IMR-90 (cell line): ENCODE measurements around the gene MGST1. TPM values are rescaled to one million over a fixed set of nuclear protein-coding genes. Genes with fewer than 3 reads are reported as not detected.

Source experiments
- ATAC-seq: fragments of 200-7000 bp; cut with Tn5 transposase; 2 replicates; pipeline ENCODE4 v1.9.1; 2020; ENCODE audit warnings: low read depth, mild to moderate bottlenecking, moderate library complexity
- BruUV-seq: library from RNA; stranded (reverse); fragments of 400-500 nt; replicated peaks from 2 replicates; lab custom pipeline; 2021; lab: Mats Ljungman, UMichigan
- CTCF ChIA-PET: fragments of 300-600 bp; formaldehyde crosslinking; extraction: SDS; loops from one replicate; lab custom pipeline; 2021; ENCODE audit warnings: antibody characterized with exemption; lab: Yijun Ruan, JAX
- POLR2A ChIA-PET: fragments of 300-600 bp; sonication (Branson Sonifier 250); formaldehyde crosslinking; loops from one replicate; lab custom pipeline; 2022; ENCODE audit warnings: antibody characterized with exemption; ENCODE audit not compliant: unreplicated experiment; lab: Charles Lee
- DNase-seq: peaks from one replicate; pipeline ENCODE4 v3.0.0; 2013
- H2AFZ ChIP-seq: replicated peaks from 2 replicates; pipeline ENCODE3; 2013; ENCODE audit warnings: low read length, mild to moderate bottlenecking; ENCODE audit not compliant: poor library complexity
- H2AK5ac ChIP-seq: 2 replicates; pipeline ENCODE4 v1.6.1; 2013; ENCODE audit warnings: low read depth, low read length, inconsistent platforms
- H2AK9ac ChIP-seq: replicated peaks from 2 replicates; pipeline ENCODE3; 2013; ENCODE audit warnings: mild to moderate bottlenecking, low read depth, low read length, moderate library complexity; ENCODE audit not compliant: poor library complexity
- H2BK120ac ChIP-seq: 2 replicates; pipeline ENCODE4 v1.6.1; 2013; ENCODE audit warnings: low read depth, low read length, inconsistent platforms
- H2BK15ac ChIP-seq: 3 replicates; pipeline ENCODE4 v1.6.1; 2013; ENCODE audit warnings: low read depth, low read length, inconsistent platforms
- H2BK20ac ChIP-seq: 2 replicates; pipeline ENCODE4 v1.6.1; 2013; ENCODE audit warnings: low read depth, mild to moderate bottlenecking, inconsistent platforms, low read length, moderate library complexity
- H2BK5ac ChIP-seq: 2 replicates; pipeline ENCODE4 v1.6.1; 2013; ENCODE audit warnings: mild to moderate bottlenecking, low read depth, low read length, inconsistent platforms; ENCODE audit not compliant: poor library complexity, severe bottlenecking
- H3K14ac ChIP-seq: replicated peaks from 2 replicates; pipeline ENCODE4 v1.6.1; 2013; ENCODE audit warnings: low read depth, low read length, inconsistent platforms
- H3K18ac ChIP-seq: 2 replicates; pipeline ENCODE4 v1.6.1; 2013; ENCODE audit warnings: low read depth, low read length, control low read depth
- H3K23ac ChIP-seq: 2 replicates; pipeline ENCODE4 v1.6.1; 2013; ENCODE audit warnings: low read depth, low read length, inconsistent platforms
- H3K27ac ChIP-seq: 2 replicates; pipeline ENCODE4 v1.5.1; 2013; ENCODE audit warnings: mild to moderate bottlenecking, control low read depth, low read length; ENCODE audit not compliant: insufficient read depth
- H3K27me3 ChIP-seq: 2 replicates; pipeline ENCODE4 v1.6.1; 2013; ENCODE audit warnings: low read length; ENCODE audit not compliant: control insufficient read depth, insufficient read depth
- H3K36me3 ChIP-seq: 2 replicates; pipeline ENCODE4 v1.6.1; 2013; ENCODE audit warnings: low read length, mixed read lengths; ENCODE audit not compliant: control insufficient read depth, insufficient read depth
- H3K4ac ChIP-seq: 2 replicates; pipeline ENCODE4 v1.6.1; 2013; ENCODE audit warnings: low read depth, low read length, inconsistent platforms
- H3K4me1 ChIP-seq: 2 replicates; pipeline ENCODE4 v1.6.1; 2013; ENCODE audit warnings: low read length, mixed read lengths; ENCODE audit not compliant: control insufficient read depth, insufficient read depth
- H3K4me2 ChIP-seq: 2 replicates; pipeline ENCODE4 v1.6.1; 2013; ENCODE audit warnings: low read depth, mild to moderate bottlenecking, control low read depth, low read length, moderate library complexity
- H3K4me3 ChIP-seq: 2 replicates; pipeline ENCODE4 v1.5.1; 2013; ENCODE audit warnings: low read depth, mild to moderate bottlenecking, control low read depth, low read length, moderate library complexity; ENCODE audit not compliant: insufficient read depth
- H3K56ac ChIP-seq: 2 replicates; pipeline ENCODE4 v1.6.1; 2013; ENCODE audit warnings: low read length, inconsistent platforms; ENCODE audit not compliant: insufficient read depth; ENCODE audit errors: extremely low read depth
- H3K79me1 ChIP-seq, 2 experiments: 2 replicates each; pipeline ENCODE4 v1.6.1; 2013; ENCODE audit warnings: low read length in 2 of 2, inconsistent platforms in 1 of 2, low read depth in 1 of 2
- H3K9ac ChIP-seq: 2 replicates; pipeline ENCODE4 v1.6.1; 2013; ENCODE audit warnings: low read depth, low read length, control low read depth
- H3K9me1 ChIP-seq: 2 replicates; pipeline ENCODE4 v1.6.1; 2013; ENCODE audit warnings: low read length, inconsistent platforms; ENCODE audit not compliant: insufficient read depth
- H3K9me3 ChIP-seq: 2 replicates; pipeline ENCODE4 v1.6.1; 2013; ENCODE audit warnings: low read length; ENCODE audit not compliant: control insufficient read depth, insufficient read depth
- H4K20me1 ChIP-seq: 2 replicates; pipeline ENCODE4 v1.6.1; 2013; ENCODE audit warnings: low read length, inconsistent platforms; ENCODE audit not compliant: insufficient read depth
- H4K5ac ChIP-seq: 2 replicates; pipeline ENCODE4 v1.6.1; 2013; ENCODE audit warnings: mild to moderate bottlenecking, low read depth, low read length, control low read depth
- H4K8ac ChIP-seq, 2 experiments: 2 replicates each; pipeline ENCODE4 v1.6.1; 2013; ENCODE audit warnings: low read depth in 2 of 2, low read length in 2 of 2, control low read depth in 1 of 2, inconsistent platforms in 1 of 2
- H4K91ac ChIP-seq: 2 replicates; pipeline ENCODE4 v1.6.1; 2013; ENCODE audit warnings: low read depth, low read length, inconsistent platforms; ENCODE audit not compliant: insufficient read depth
- NFE2L2 ChIP-seq: fragments of 150-350 bp; IDR thresholded peaks from 2 replicates; pipeline ENCODE4 v1.6.1; 2016; ENCODE audit warnings: low read depth, mild to moderate bottlenecking, low read length
- RCOR1 ChIP-seq: IDR thresholded peaks from 2 replicates; pipeline ENCODE4 v1.6.1; 2012; ENCODE audit warnings: mild to moderate bottlenecking, low read length, improper control_type of control experiment; ENCODE audit not compliant: insufficient replicate concordance
- SMC3 ChIP-seq: fragments of 150-350 bp; IDR thresholded peaks from 2 replicates; pipeline ENCODE4 v1.6.1; 2016; ENCODE audit warnings: low read depth, mild to moderate bottlenecking, antibody characterized with exemption, low read length, moderate library complexity
- dilution Hi-C: fragments of 300-500 bp; cut with HindIII; formaldehyde crosslinking; loops from one replicate; pipeline ENCODE4 v1.14.3; 2018; ENCODE audit warnings: low sequenced_read_pairs; ENCODE audit not compliant: unreplicated experiment
- in situ Hi-C: fragments of 300-500 bp; cut with MboI; formaldehyde crosslinking; loops from 3 replicates; pipeline ENCODE4 v1.14.3; 2019; ENCODE audit warnings: low sequenced_read_pairs, inconsistent platforms, mixed read lengths
- intact Hi-C: fragments of 100-400 bp; cut with micrococcal nuclease; formaldehyde crosslinking; loops from 2 replicates; pipeline ENCODE4 v1.10.0; 2022
- polyA plus RNA-seq, 3 experiments: library from polyadenylated mRNA; depleted of rRNA; stranded (reverse); fragments of >200 nt; gene quantifications; 2 replicates each; pipeline ENCODE4 v1.2.3, GENCODE V29; 2012; ENCODE audit warnings: low replicate concordance in 1 of 3
- total RNA-seq: library from RNA; depleted of rRNA; stranded (reverse); fragments of >200 nt; gene quantifications from 2 replicates; pipeline ENCODE4 v1.2.3, GENCODE V29; 2012

Gene MGST1
- total and polyA plus RNA-seq, 2 of the 4 experiments (the other 2 are of a cell fraction) = 105 to 280 TPM

DNA sequence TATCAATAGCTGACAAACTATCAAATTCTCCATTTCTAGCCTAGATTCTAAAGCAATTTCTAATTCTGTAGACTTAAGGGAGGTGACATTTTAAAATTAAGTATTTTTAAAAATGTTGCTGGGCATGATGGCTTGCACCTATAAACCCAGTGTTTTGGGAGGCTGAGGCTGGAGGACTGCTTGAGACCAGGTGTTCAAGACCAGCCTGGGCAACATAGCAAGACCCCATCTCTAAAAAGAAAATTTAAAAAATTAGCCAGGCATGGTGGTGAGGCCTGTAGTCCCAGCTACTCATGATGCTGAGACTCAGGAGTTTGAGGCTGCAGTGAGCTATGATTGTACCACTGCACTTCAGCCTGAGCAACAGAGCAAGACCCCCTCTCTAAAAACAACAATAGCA is 15.1 kb downstream of the MGST1 start:
- Histone ChIP-seq H4K91ac (no peak overlapping the region), H3K4me3 (no peak overlapping the region), H3K56ac (no peak overlapping the region), H3K79me1 (peaks cover 19 to 53% of the 10 kb centered on the region in 2 experiments), H3K14ac (no peak overlapping the region), H2AFZ (no peak overlapping the region), H3K9me1 (peaks cover 3% of the 10 kb centered on the region), H3K4me2 (no peak overlapping the region), H2BK15ac (no peak overlapping the region), H3K4ac (no peak overlapping the region), H3K27ac (no peak overlapping the region), H3K9ac (no peak overlapping the region), H3K36me3 (peaks cover 45% of the 10 kb centered on the region), H3K27me3 (no peaks in the 10 kb centered on the region), H2BK20ac (no peak overlapping the region), H3K9me3 (no peaks in the 10 kb centered on the region), H4K8ac (no peak overlapping the region), H4K20me1 (peaks cover 29% of the 10 kb centered on the region; the same call in 1 of the 2 replicates), H2BK120ac (no peak overlapping the region), H3K23ac (no peak overlapping the region), H3K18ac (no peak overlapping the region), H4K5ac (no peak overlapping the region), H2AK9ac (no peak overlapping the region), H2AK5ac (no peak overlapping the region), H3K4me1 (peaks cover 2% of the 10 kb centered on the region; the same call in 1 of the 2 replicates), H2BK5ac (no peak overlapping the region)
- intact Hi-C loops (no loop called here), in situ Hi-C loops (loop anchor here (10.0 kb wide), 1 partner anchor 368 kb away; no protein-coding TSS in a partner anchor), dilution Hi-C loops (no loop called here)
- ATAC-seq (no peak), DNase-seq (no peak)
- BruUV-seq = no TSS peak
- TF ChIP-seq NFE2L2 (no peak), RCOR1 (no peak), SMC3 (no peak)
- CTCF ChIA-PET = no interaction called here
- POLR2A ChIA-PET = interaction anchor here (0.5 kb wide), 1 partner anchor 248 kb away, joined by 6 read pairs; no protein-coding TSS in a partner anchor
